IMR-90 (cell line): ENCODE measurements around the gene PPL. TPM values are rescaled to one million over a fixed set of nuclear protein-coding genes. Genes with fewer than 3 reads are reported as not detected.

Source experiments
- ATAC-seq: fragments of 200-7000 bp; cut with Tn5 transposase; 2 replicates; pipeline ENCODE4 v1.9.1; 2020; ENCODE audit warnings: low read depth, mild to moderate bottlenecking, moderate library complexity
- BruUV-seq: library from RNA; stranded (reverse); fragments of 400-500 nt; replicated peaks from 2 replicates; lab custom pipeline; 2021; lab: Mats Ljungman, UMichigan
- CTCF ChIA-PET: fragments of 300-600 bp; formaldehyde crosslinking; extraction: SDS; loops from one replicate; lab custom pipeline; 2021; ENCODE audit warnings: antibody characterized with exemption; lab: Yijun Ruan, JAX
- POLR2A ChIA-PET: fragments of 300-600 bp; sonication (Branson Sonifier 250); formaldehyde crosslinking; loops from one replicate; lab custom pipeline; 2022; ENCODE audit warnings: antibody characterized with exemption; ENCODE audit not compliant: unreplicated experiment; lab: Charles Lee
- DNase-seq: peaks from one replicate; pipeline ENCODE4 v3.0.0; 2013
- H2AFZ ChIP-seq: replicated peaks from 2 replicates; pipeline ENCODE3; 2013; ENCODE audit warnings: low read length, mild to moderate bottlenecking; ENCODE audit not compliant: poor library complexity
- H2AK5ac ChIP-seq: 2 replicates; pipeline ENCODE4 v1.6.1; 2013; ENCODE audit warnings: low read depth, low read length, inconsistent platforms
- H2AK9ac ChIP-seq: replicated peaks from 2 replicates; pipeline ENCODE3; 2013; ENCODE audit warnings: mild to moderate bottlenecking, low read depth, low read length, moderate library complexity; ENCODE audit not compliant: poor library complexity
- H2BK120ac ChIP-seq: 2 replicates; pipeline ENCODE4 v1.6.1; 2013; ENCODE audit warnings: low read depth, low read length, inconsistent platforms
- H2BK15ac ChIP-seq: 3 replicates; pipeline ENCODE4 v1.6.1; 2013; ENCODE audit warnings: low read depth, low read length, inconsistent platforms
- H2BK20ac ChIP-seq: 2 replicates; pipeline ENCODE4 v1.6.1; 2013; ENCODE audit warnings: low read depth, mild to moderate bottlenecking, inconsistent platforms, low read length, moderate library complexity
- H2BK5ac ChIP-seq: 2 replicates; pipeline ENCODE4 v1.6.1; 2013; ENCODE audit warnings: mild to moderate bottlenecking, low read depth, low read length, inconsistent platforms; ENCODE audit not compliant: poor library complexity, severe bottlenecking
- H3K14ac ChIP-seq: replicated peaks from 2 replicates; pipeline ENCODE4 v1.6.1; 2013; ENCODE audit warnings: low read depth, low read length, inconsistent platforms
- H3K18ac ChIP-seq: 2 replicates; pipeline ENCODE4 v1.6.1; 2013; ENCODE audit warnings: low read depth, low read length, control low read depth
- H3K23ac ChIP-seq: 2 replicates; pipeline ENCODE4 v1.6.1; 2013; ENCODE audit warnings: low read depth, low read length, inconsistent platforms
- H3K27ac ChIP-seq: 2 replicates; pipeline ENCODE4 v1.5.1; 2013; ENCODE audit warnings: mild to moderate bottlenecking, control low read depth, low read length; ENCODE audit not compliant: insufficient read depth
- H3K27me3 ChIP-seq: 2 replicates; pipeline ENCODE4 v1.6.1; 2013; ENCODE audit warnings: low read length; ENCODE audit not compliant: control insufficient read depth, insufficient read depth
- H3K36me3 ChIP-seq: 2 replicates; pipeline ENCODE4 v1.6.1; 2013; ENCODE audit warnings: low read length, mixed read lengths; ENCODE audit not compliant: control insufficient read depth, insufficient read depth
- H3K4ac ChIP-seq: 2 replicates; pipeline ENCODE4 v1.6.1; 2013; ENCODE audit warnings: low read depth, low read length, inconsistent platforms
- H3K4me1 ChIP-seq: 2 replicates; pipeline ENCODE4 v1.6.1; 2013; ENCODE audit warnings: low read length, mixed read lengths; ENCODE audit not compliant: control insufficient read depth, insufficient read depth
- H3K4me2 ChIP-seq: 2 replicates; pipeline ENCODE4 v1.6.1; 2013; ENCODE audit warnings: low read depth, mild to moderate bottlenecking, control low read depth, low read length, moderate library complexity
- H3K4me3 ChIP-seq: 2 replicates; pipeline ENCODE4 v1.5.1; 2013; ENCODE audit warnings: low read depth, mild to moderate bottlenecking, control low read depth, low read length, moderate library complexity; ENCODE audit not compliant: insufficient read depth
- H3K56ac ChIP-seq: 2 replicates; pipeline ENCODE4 v1.6.1; 2013; ENCODE audit warnings: low read length, inconsistent platforms; ENCODE audit not compliant: insufficient read depth; ENCODE audit errors: extremely low read depth
- H3K79me1 ChIP-seq, 2 experiments: 2 replicates each; pipeline ENCODE4 v1.6.1; 2013; ENCODE audit warnings: low read length in 2 of 2, inconsistent platforms in 1 of 2, low read depth in 1 of 2
- H3K9ac ChIP-seq: 2 replicates; pipeline ENCODE4 v1.6.1; 2013; ENCODE audit warnings: low read depth, low read length, control low read depth
- H3K9me1 ChIP-seq: 2 replicates; pipeline ENCODE4 v1.6.1; 2013; ENCODE audit warnings: low read length, inconsistent platforms; ENCODE audit not compliant: insufficient read depth
- H3K9me3 ChIP-seq: 2 replicates; pipeline ENCODE4 v1.6.1; 2013; ENCODE audit warnings: low read length; ENCODE audit not compliant: control insufficient read depth, insufficient read depth
- H4K20me1 ChIP-seq: 2 replicates; pipeline ENCODE4 v1.6.1; 2013; ENCODE audit warnings: low read length, inconsistent platforms; ENCODE audit not compliant: insufficient read depth
- H4K5ac ChIP-seq: 2 replicates; pipeline ENCODE4 v1.6.1; 2013; ENCODE audit warnings: mild to moderate bottlenecking, low read depth, low read length, control low read depth
- H4K8ac ChIP-seq, 2 experiments: 2 replicates each; pipeline ENCODE4 v1.6.1; 2013; ENCODE audit warnings: low read depth in 2 of 2, low read length in 2 of 2, control low read depth in 1 of 2, inconsistent platforms in 1 of 2
- H4K91ac ChIP-seq: 2 replicates; pipeline ENCODE4 v1.6.1; 2013; ENCODE audit warnings: low read depth, low read length, inconsistent platforms; ENCODE audit not compliant: insufficient read depth
- MXI1 ChIP-seq: IDR thresholded peaks from 2 replicates; pipeline ENCODE4 v1.6.1; 2012; ENCODE audit warnings: low read depth, mild to moderate bottlenecking, low read length, moderate library complexity, borderline replicate concordance
- WGBS, 2 experiments: methylation state at CpG; one replicate each; pipeline versions ENCODE4 v1.1.5 to v1.1.7; 2013; ENCODE audit warnings: missing lambda C conversion rate in 2 of 2; ENCODE audit not compliant: insufficient read length in 1 of 2; ENCODE audit errors: extremely low coverage in 2 of 2; 5-methylcytosine and 5-hydroxymethylcytosine counted together
- dilution Hi-C: fragments of 300-500 bp; cut with HindIII; formaldehyde crosslinking; loops from one replicate; pipeline ENCODE4 v1.14.3; 2018; ENCODE audit warnings: low sequenced_read_pairs; ENCODE audit not compliant: unreplicated experiment
- in situ Hi-C: fragments of 300-500 bp; cut with MboI; formaldehyde crosslinking; loops from 3 replicates; pipeline ENCODE4 v1.14.3; 2019; ENCODE audit warnings: low sequenced_read_pairs, inconsistent platforms, mixed read lengths
- intact Hi-C: fragments of 100-400 bp; cut with micrococcal nuclease; formaldehyde crosslinking; loops from 2 replicates; pipeline ENCODE4 v1.10.0; 2022
- polyA plus RNA-seq, 3 experiments: library from polyadenylated mRNA; depleted of rRNA; stranded (reverse); fragments of >200 nt; gene quantifications; 2 replicates each; pipeline ENCODE4 v1.2.3, GENCODE V29; 2012; ENCODE audit warnings: low replicate concordance in 1 of 3
- total RNA-seq: library from RNA; depleted of rRNA; stranded (reverse); fragments of >200 nt; gene quantifications from 2 replicates; pipeline ENCODE4 v1.2.3, GENCODE V29; 2012
- TF ChIP-seq, protein P1 (sequence below): conservative IDR thresholded peaks from 2 replicates; pipeline ENCODE4 v1.5.1; 2012; ENCODE audit warnings: mild to moderate bottlenecking, low read depth, low read length, improper control_type of control experiment

The PPL gene
- total and polyA plus RNA-seq, 2 of the 4 experiments (the other 2 are of a cell fraction) = 0.34 to 0.36 TPM

GRCh38 chr16:4865231-4865860 lies 71.6 kb downstream of the PPL start:
- no peaks in the 10 kb centered on the region; the same call in 1 of the 2 replicates for H3K4me1 ChIP-seq
- 0 out of 2 replicates have a peak, but pooled peaks cover 3% of the 10 kb centered on the region for H3K9me1 ChIP-seq
- peaks cover 41% of the 10 kb centered on the region for H3K36me3 ChIP-seq
- no peak overlapping the region for H2AK5ac ChIP-seq
- no peak overlapping the region for H2AK9ac ChIP-seq
- no peak overlapping the region for H3K14ac ChIP-seq
- no peaks in the 10 kb centered on the region for H3K27me3 ChIP-seq
- H2BK20ac ChIP-seq = no peak overlapping the region
- dilution Hi-C loops = no loop called here
- BruUV-seq = no TSS peak
- no peak overlapping the region for H3K27ac ChIP-seq
- intact Hi-C loops = no loop called here
- H3K18ac ChIP-seq = no peak overlapping the region
- peaks cover 56% of the 10 kb centered on the region for H4K20me1 ChIP-seq
- in situ Hi-C loops = no loop called here
- no peak overlapping the region for H2BK15ac ChIP-seq
- no peak overlapping the region for H3K9ac ChIP-seq
- H3K4me3 ChIP-seq = no peak overlapping the region
- no peak for TF ChIP-seq MXI1
- TF ChIP-seq, protein P1, sequence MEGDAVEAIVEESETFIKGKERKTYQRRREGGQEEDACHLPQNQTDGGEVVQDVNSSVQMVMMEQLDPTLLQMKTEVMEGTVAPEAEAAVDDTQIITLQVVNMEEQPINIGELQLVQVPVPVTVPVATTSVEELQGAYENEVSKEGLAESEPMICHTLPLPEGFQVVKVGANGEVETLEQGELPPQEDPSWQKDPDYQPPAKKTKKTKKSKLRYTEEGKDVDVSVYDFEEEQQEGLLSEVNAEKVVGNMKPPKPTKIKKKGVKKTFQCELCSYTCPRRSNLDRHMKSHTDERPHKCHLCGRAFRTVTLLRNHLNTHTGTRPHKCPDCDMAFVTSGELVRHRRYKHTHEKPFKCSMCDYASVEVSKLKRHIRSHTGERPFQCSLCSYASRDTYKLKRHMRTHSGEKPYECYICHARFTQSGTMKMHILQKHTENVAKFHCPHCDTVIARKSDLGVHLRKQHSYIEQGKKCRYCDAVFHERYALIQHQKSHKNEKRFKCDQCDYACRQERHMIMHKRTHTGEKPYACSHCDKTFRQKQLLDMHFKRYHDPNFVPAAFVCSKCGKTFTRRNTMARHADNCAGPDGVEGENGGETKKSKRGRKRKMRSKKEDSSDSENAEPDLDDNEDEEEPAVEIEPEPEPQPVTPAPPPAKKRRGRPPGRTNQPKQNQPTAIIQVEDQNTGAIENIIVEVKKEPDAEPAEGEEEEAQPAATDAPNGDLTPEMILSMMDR = no peak
- no peak overlapping the region for H3K56ac ChIP-seq
- H3K79me1 ChIP-seq = peaks cover 24 to 67% of the 10 kb centered on the region in 2 experiments
- H3K23ac ChIP-seq = no peak overlapping the region
- H2BK120ac ChIP-seq = no peak overlapping the region
- no peak overlapping the region for H4K5ac ChIP-seq
- H2AFZ ChIP-seq = no peak overlapping the region
- H4K91ac ChIP-seq = no peak overlapping the region
- DNase-seq = no peak
- no peak overlapping the region for H3K4me2 ChIP-seq
- POLR2A ChIA-PET = interaction anchor here (0.5 kb wide), 1 partner anchor 89 kb away, joined by 6 read pairs; no protein-coding TSS in a partner anchor
- no peak overlapping the region for H2BK5ac ChIP-seq
- H4K8ac ChIP-seq = no peak overlapping the region
- WGBS, 2 experiments = 95% methylated on average over 3 of the region's 13 CpGs; no CpG with 5 or more reads in 1 of the 2 experiments
- ATAC-seq = no peak
- H3K9me3 ChIP-seq = no peaks in the 10 kb centered on the region
- CTCF ChIA-PET = no interaction called here
- H3K4ac ChIP-seq = no peak overlapping the region
